Measurements from ENCODE around the gene SH2B3. TPM values are rescaled to one million over a fixed set of nuclear protein-coding genes. Genes with fewer than 3 reads are reported as not detected.
"Not testable (repeated sequence)": the region's sequence is repeated elsewhere in the genome, so short reads cannot be mapped to it uniquely, and the experiment has no call there.

The SH2B3 gene
- polyA plus RNA-seq, 6 donors from 2014 or later, result 3.6 to 10.4 (median 4.5) TPM

- H3K4me1 Mint-ChIP-seq, result peaks cover 7 to 12% (median 8%) of the 10 kb centered on the region in 3 donors
- no peak overlapping the region for H3K4me3 Mint-ChIP-seq
- no peaks in the 10 kb centered on the region for H3K27me3 Mint-ChIP-seq
- DNase-seq, result no peak
- H3K9me3 Mint-ChIP-seq, result no peaks in the 10 kb centered on the region
- H3K27ac Mint-ChIP-seq, result peak overlapping the region in 4 of 6 donors; percentile 21 to 78 (median 39)
- peaks cover 0 to 5% of the 10 kb centered on the region in 2 donors for H3K36me3 Mint-ChIP-seq
- ATAC-seq (ENCODE audit: low read depth in 2 of 2), result no peak
Measured at GRCh38 chr12:111458546-111459172, 52.9 kb downstream of the SH2B3 start.

GRCh38 chr12:111460111-111460510 is 54.4 kb downstream of the SH2B3 start:
- DNase-seq; ATAC-seq (ENCODE audit: low read depth in 2 of 2); H3K9me3 Mint-ChIP-seq; H3K27me3 Mint-ChIP-seq; H3K27ac Mint-ChIP-seq; H3K4me3 Mint-ChIP-seq; H3K36me3 Mint-ChIP-seq: not testable (repeated sequence)
- H3K4me1 Mint-ChIP-seq, result peaks cover 7 to 15% (median 8%) of the 10 kb centered on the region in 3 donors

DNA sequence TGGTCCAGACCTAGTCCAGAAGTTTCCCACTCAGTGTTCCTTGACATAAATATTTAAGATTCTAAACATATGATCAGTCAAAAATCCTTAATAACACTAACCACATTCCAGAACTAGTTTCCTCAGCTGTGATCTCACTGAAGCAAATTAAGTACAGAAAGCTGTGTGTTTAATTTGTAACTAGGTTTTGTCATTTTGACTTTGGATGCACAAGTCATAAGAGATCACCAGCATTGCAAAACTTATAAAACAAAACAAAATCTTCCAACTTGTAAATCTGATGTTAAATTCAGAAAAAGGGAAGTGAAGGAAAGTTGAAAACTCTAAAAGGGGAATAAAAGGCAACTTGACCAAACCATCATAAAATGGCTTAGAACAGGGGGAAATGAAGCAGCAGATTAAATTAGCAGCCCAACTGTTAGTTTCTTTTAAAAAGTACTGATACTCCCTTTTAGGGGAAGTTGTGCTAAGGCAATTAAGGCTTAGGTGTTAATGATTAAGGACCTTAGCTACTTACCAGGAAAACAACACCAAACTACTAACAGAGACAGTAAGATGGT is 56.6 kb downstream of the SH2B3 start:
- Mint-ChIP-seq H3K9me3 (no peaks in the 10 kb centered on the region), H3K36me3 (no peaks in the 10 kb centered on the region), H3K4me1 (peaks cover 4 to 15% (median 7%) of the 10 kb centered on the region in 3 donors), H3K4me3 (peak overlapping the region in 1 of 8 donors; percentile 15), H3K27ac (peak overlapping the region in 3 of 6 donors; percentile 19 to 96 (median 44)), H3K27me3 (no peaks in the 10 kb centered on the region)
- ATAC-seq (ENCODE audit: low read depth in 2 of 2) (no peak), DNase-seq (no peak)

DNA sequence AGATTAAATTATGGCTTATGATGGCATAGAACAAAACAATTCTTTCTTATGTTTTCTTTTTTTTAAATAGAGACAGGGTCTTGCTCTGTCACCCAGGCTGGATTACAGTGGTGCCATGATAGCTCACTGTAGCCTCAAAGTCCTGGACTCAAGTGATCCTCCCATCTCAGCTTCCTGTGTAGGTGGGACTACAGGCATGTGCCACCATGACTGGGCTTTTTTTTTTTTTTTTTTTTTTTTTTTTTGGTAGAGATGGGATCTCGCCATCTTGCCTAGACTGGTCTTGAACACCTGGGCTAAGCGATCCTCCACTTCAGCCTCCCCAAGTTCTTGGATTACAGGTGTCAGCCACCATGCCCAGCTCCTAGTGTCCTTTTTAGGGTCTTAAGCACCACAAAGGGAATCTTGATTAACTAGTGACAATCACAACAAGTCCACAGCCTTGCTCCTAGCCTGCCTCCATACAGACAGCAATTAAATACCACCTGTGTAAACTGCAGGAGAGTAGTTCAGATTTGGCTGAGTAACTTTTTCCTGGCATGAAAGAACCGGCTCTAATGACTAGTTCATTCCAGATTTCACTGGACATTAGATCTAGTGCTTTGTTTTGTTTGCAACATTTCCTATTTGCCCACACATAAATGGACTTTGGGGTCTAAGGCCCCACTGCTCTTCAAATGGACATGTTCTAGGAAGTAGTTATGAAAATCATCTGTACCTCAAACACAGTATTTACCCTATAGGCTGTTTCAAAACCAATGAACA is 61.6 kb downstream of the SH2B3 start:
- Mint-ChIP-seq H3K36me3 (peaks cover 0 to 18% of the 10 kb centered on the region in 2 donors), H3K9me3 (no peaks in the 10 kb centered on the region), H3K4me1 (peaks cover 3 to 14% (median 5%) of the 10 kb centered on the region in 3 donors), H3K4me3 (no peak overlapping the region), H3K27ac (peak overlapping the region in 1 of 6 donors; percentile 74), H3K27me3 (no peaks in the 10 kb centered on the region)
- no peak for ATAC-seq (ENCODE audit: low read depth in 2 of 2)
- no peak for DNase-seq

- no peaks in the 10 kb centered on the region for H3K9me3 Mint-ChIP-seq
- peaks cover 0 to 9% (median 0%) of the 10 kb centered on the region in 3 donors for H3K4me1 Mint-ChIP-seq
- peaks cover 0 to 18% of the 10 kb centered on the region in 2 donors for H3K36me3 Mint-ChIP-seq
- H3K4me3 Mint-ChIP-seq, result no peak overlapping the region
- H3K27ac Mint-ChIP-seq, result no peak overlapping the region
- H3K27me3 Mint-ChIP-seq, result no peaks in the 10 kb centered on the region
- ATAC-seq (ENCODE audit: low read depth in 2 of 2) (no peak), DNase-seq (no peak)
Measured at GRCh38 chr12:111467857-111468241, 62.1 kb downstream of the SH2B3 start.

GRCh38 chr12:111469401-111469800 is 63.7 kb downstream of the SH2B3 start:
- peaks cover 6 to 27% of the 10 kb centered on the region in 2 donors for H3K36me3 Mint-ChIP-seq
- ATAC-seq (ENCODE audit: low read depth in 2 of 2), result no peak
- H3K4me3 Mint-ChIP-seq, result no peak overlapping the region
- no peak overlapping the region for H3K27ac Mint-ChIP-seq
- H3K9me3 Mint-ChIP-seq, result no peaks in the 10 kb centered on the region
- no peaks in the 10 kb centered on the region for H3K27me3 Mint-ChIP-seq
- no peak for DNase-seq
- peaks cover 0 to 4% (median 0%) of the 10 kb centered on the region in 3 donors for H3K4me1 Mint-ChIP-seq

DNA sequence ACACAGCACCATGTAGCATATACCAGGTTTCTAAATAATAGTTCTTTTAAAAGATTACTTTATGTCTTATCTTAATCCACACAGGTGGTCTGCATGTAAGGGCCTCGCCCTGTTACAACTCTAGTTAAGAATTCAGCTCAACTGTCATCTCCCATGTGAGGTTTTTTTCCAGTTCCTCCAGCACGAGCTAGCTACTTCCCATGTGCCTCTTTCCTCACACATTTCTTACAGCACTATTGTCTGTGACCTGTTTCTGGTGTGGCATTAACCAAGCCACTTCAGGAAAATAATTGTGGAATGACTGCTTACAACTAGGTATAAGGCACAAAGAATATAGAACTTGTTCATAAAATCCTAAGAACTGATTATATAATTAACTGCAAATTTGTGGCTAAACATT is 65.5 kb downstream of the SH2B3 start:
- peak overlapping the region in 2 of 6 donors; percentile 5 to 24 for H3K27ac Mint-ChIP-seq
- H3K9me3 Mint-ChIP-seq, result no peaks in the 10 kb centered on the region
- no peaks in the 10 kb centered on the region for H3K27me3 Mint-ChIP-seq
- H3K36me3 Mint-ChIP-seq, result peaks cover 8 to 32% of the 10 kb centered on the region in 2 donors
- no peak overlapping the region for H3K4me3 Mint-ChIP-seq
- peaks cover 0 to 4% (median 0%) of the 10 kb centered on the region in 3 donors for H3K4me1 Mint-ChIP-seq
- ATAC-seq (ENCODE audit: low read depth in 2 of 2) (no peak), DNase-seq (no peak)

- peak in 1 of 2 donors; percentile 25 for ATAC-seq (ENCODE audit: low read depth in 2 of 2)
- DNase-seq, result no peak
- peaks cover 9 to 12% of the 10 kb centered on the region in 2 donors for H3K36me3 Mint-ChIP-seq
- peak overlapping the region in 1 of 6 donors; percentile 34 for H3K27ac Mint-ChIP-seq
- H3K27me3 Mint-ChIP-seq, result no peaks in the 10 kb centered on the region
- H3K4me3 Mint-ChIP-seq, result no peak overlapping the region
- H3K9me3 Mint-ChIP-seq, result no peaks in the 10 kb centered on the region
- H3K4me1 Mint-ChIP-seq, result peaks cover 0 to 3% (median 0%) of the 10 kb centered on the region in 3 donors
Measured at GRCh38 chr12:111482462-111482861, 76.7 kb downstream of the SH2B3 start.

GRCh38 chr12:111488271-111488670 is 82.5 kb downstream of the SH2B3 start:
- no peak for ATAC-seq (ENCODE audit: low read depth in 2 of 2)
- no peaks in the 10 kb centered on the region for H3K9me3 Mint-ChIP-seq
- DNase-seq, result no peak
- peaks cover 15 to 20% of the 10 kb centered on the region in 2 donors for H3K36me3 Mint-ChIP-seq
- no peak overlapping the region for H3K4me3 Mint-ChIP-seq
- H3K27ac Mint-ChIP-seq, result no peak overlapping the region
- no peaks in the 10 kb centered on the region for H3K4me1 Mint-ChIP-seq
- H3K27me3 Mint-ChIP-seq, result no peaks in the 10 kb centered on the region

- Mint-ChIP-seq H3K4me3 (no peak overlapping the region), H3K27ac (peak overlapping the region in 3 of 6 donors; percentile 4 to 80 (median 44)), H3K27me3 (no peaks in the 10 kb centered on the region), H3K36me3 (peaks cover 15 to 20% of the 10 kb centered on the region in 2 donors), H3K4me1 (no peaks in the 10 kb centered on the region), H3K9me3 (no peaks in the 10 kb centered on the region)
- DNase-seq, result no peak
- no peak for ATAC-seq (ENCODE audit: low read depth in 2 of 2)
Measured at GRCh38 chr12:111488798-111489197, 83.1 kb downstream of the SH2B3 start.

DNA sequence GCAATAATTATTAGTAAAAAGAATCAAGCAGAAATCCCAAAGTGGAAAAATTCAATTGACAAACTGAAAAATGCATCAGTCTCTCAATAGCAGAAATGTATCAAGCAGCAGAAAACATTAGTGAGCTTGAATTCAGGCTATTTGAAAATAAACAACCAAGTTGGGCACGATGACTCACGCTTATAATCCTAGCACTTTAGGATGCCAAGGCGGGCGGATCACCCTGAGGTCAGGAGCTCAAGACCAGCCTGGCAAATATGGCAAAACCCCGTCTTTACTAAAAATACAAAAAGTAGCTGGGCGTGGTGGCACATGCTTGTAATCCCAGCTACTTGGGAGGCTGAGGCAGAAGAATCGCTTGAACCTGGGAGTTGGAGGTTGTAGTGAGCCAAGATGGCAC is 87.3 kb downstream of the SH2B3 start:
- not testable (repeated sequence) for H3K27ac Mint-ChIP-seq

GRCh38 chr12:111494676-111495075 is 89.0 kb downstream of the SH2B3 start:
- Mint-ChIP-seq H3K27me3 (no peaks in the 10 kb centered on the region), H3K27ac (peak overlapping the region in 2 of 6 donors; percentile 31 to 43), H3K4me3 (peak overlapping the region in 2 of 8 donors; percentile 1 to 31), H3K9me3 (no peaks in the 10 kb centered on the region), H3K4me1 (peaks cover 4 to 6% (median 5%) of the 10 kb centered on the region in 3 donors), H3K36me3 (peaks cover 19 to 27% of the 10 kb centered on the region in 2 donors)
- ATAC-seq (ENCODE audit: low read depth in 2 of 2), result no peak
- DNase-seq, result no peak

More for the DNA sequence above, 87.3 kb downstream of the SH2B3 start:
- not testable (repeated sequence) for H3K9me3 Mint-ChIP-seq; H3K27me3 Mint-ChIP-seq; H3K4me3 Mint-ChIP-seq; H3K4me1 Mint-ChIP-seq; DNase-seq; ATAC-seq (ENCODE audit: low read depth in 2 of 2)
- H3K36me3 Mint-ChIP-seq, result peaks cover 19 to 27% of the 10 kb centered on the region in 2 donors
